T-helper 1 cell treated with Interleukin-12 subunit alpha and Interleukin-12 subunit beta and Interleukin-4 antibody, amounts not matched to agents 30 μg/mL and 1 μg/mL, for 36 hours (primary cell): ENCODE results near the gene GAGE12H.

ENCODE experiments used
- H3K27ac Mint-ChIP-seq: one replicate; pipeline ENCODE4 v1.8.0; 2021; ENCODE audit warnings: mild to moderate bottlenecking, mixed read lengths
- H3K27me3 Mint-ChIP-seq: one replicate; pipeline ENCODE4 v1.8.0; 2021; ENCODE audit warnings: low read depth, mixed read lengths
- H3K36me3 Mint-ChIP-seq: one replicate; pipeline ENCODE4 v1.8.0; 2021; ENCODE audit warnings: low read depth, mixed read lengths
- H3K4me1 Mint-ChIP-seq: one replicate; pipeline ENCODE4 v1.8.0; 2021; ENCODE audit warnings: low read depth, mixed read lengths
- H3K4me3 Mint-ChIP-seq: one replicate; pipeline ENCODE4 v1.8.0; 2021; ENCODE audit warnings: mild to moderate bottlenecking, moderate library complexity, mixed read lengths
- H3K9me3 Mint-ChIP-seq: one replicate; pipeline ENCODE4 v1.8.0; 2021; ENCODE audit warnings: mixed read lengths

GAGE12H gene

DNA sequence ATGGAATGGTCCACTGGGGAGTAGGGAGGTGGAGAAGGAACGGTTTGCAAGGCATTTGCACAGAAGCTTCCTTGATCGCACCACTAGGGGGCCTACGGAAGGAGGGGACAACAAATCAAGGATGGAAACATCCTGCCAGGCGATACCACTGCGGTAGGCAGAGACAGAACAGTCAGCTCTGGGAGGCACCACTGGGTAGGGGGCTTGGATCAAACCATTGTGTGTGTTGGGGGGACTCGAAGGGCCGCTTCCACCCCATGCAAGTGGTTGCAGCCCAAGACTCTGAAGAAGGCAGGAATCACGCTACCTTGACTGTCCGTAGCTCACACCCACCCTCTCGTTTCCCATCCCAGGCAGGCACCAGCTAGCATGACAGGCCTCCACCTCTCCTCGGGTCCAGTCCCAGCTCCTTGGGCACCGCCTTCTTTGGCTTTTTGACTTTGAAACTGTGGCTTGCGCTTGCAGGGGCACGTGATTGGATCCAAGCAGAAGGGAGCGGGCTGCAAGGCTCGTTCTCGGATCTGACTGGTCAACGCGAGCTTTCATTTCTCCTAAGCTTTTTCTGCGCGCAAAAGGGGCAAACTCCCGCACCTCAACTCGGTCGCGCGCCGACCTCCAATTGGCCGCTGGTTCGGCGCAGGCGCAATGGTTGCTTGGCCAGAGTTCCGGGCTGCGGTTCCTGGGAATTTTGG lies 47.5 kb downstream of the GAGE12H start:
- no peak overlapping the region for H3K27ac Mint-ChIP-seq
- peaks cover 5% of the 10 kb centered on the region for H3K9me3 Mint-ChIP-seq
- H3K4me1 Mint-ChIP-seq = no peaks in the 10 kb centered on the region
- H3K4me3 Mint-ChIP-seq = no peak overlapping the region
- H3K36me3 Mint-ChIP-seq = no peaks in the 10 kb centered on the region
- no peaks in the 10 kb centered on the region for H3K27me3 Mint-ChIP-seq
